GM12878 (cell line): ENCODE results near the gene ACER3. TPM values are rescaled to one million over a fixed set of nuclear protein-coding genes. Genes with fewer than 3 reads are reported as not detected.

ENCODE experiments used
- ATAC-seq: fragments of 200-7000 bp; cut with Tn5 transposase; 3 replicates; pipeline ENCODE4 v1.9.1; 2020; ENCODE audit warnings: mild to moderate bottlenecking, moderate library complexity
- BruUV-seq: library from RNA; stranded (reverse); fragments of 400-500 nt; replicated peaks from 2 replicates; lab custom pipeline; 2021; lab: Mats Ljungman, UMichigan
- CTCF ChIA-PET: fragments of 300-600 bp; sonication (Branson Sonifier 250); formaldehyde crosslinking; extraction: SDS; loops from one replicate; lab custom pipeline; 2021; ENCODE audit warnings: inconsistent platforms; lab: Yijun Ruan, JAX
- POLR2A ChIA-PET: fragments of 350-600 bp; formaldehyde crosslinking; extraction: SDS; loops from one replicate; lab custom pipeline; 2021; ENCODE audit warnings: inconsistent platforms; lab: Charles Lee
- RAD21 ChIA-PET: fragments of 300-600 bp; sonication (Branson Sonifier 250); formaldehyde crosslinking; loops from one replicate; lab custom pipeline; 2023; ENCODE audit warnings: antibody characterized with exemption; ENCODE audit not compliant: unreplicated experiment; lab: Charles Lee
- SMC1A ChIA-PET: fragments of 300-600 bp; sonication (Branson Sonifier 250); formaldehyde crosslinking; loops from one replicate; lab custom pipeline; 2023; ENCODE audit not compliant: unreplicated experiment, uncharacterized antibody; lab: Charles Lee
- DNase-seq: peaks from one replicate; pipeline ENCODE4 v3.0.0-alpha.2; 2011; ENCODE audit warnings: low read depth, low spot score
- FAIRE-seq: peaks from 3 replicates; lab custom pipeline; 2011; peaks lifted over from hg19 to GRCh38; lab: Jason Lieb, UNC
- H2AFZ ChIP-seq: 2 replicates; pipeline ENCODE4 v1.6.0; 2011; ENCODE audit warnings: low read depth, low read length, control low read depth; ENCODE audit not compliant: control insufficient read depth
- H3K27ac ChIP-seq: 2 replicates; pipeline ENCODE4 v1.5.1; 2011; ENCODE audit warnings: control low read depth; ENCODE audit not compliant: control insufficient read depth, insufficient read depth
- H3K27me3 ChIP-seq, 2 experiments: replicated peaks in 1 of 2; 2 replicates each; pipeline versions ENCODE4 v1.6.0 to v1.6.1; 2011; ENCODE audit warnings: low read length in 1 of 2; ENCODE audit not compliant: control insufficient read depth in 2 of 2, insufficient read depth in 2 of 2
- H3K36me3 ChIP-seq, 2 experiments: 2 replicates each; pipeline ENCODE4 v1.5.1; 2011; ENCODE audit warnings: low read length in 1 of 2; ENCODE audit not compliant: control insufficient read depth in 2 of 2, insufficient read depth in 2 of 2
- H3K4me1 ChIP-seq: 2 replicates; pipeline ENCODE4 v1.6.1; 2011; ENCODE audit warnings: mild to moderate bottlenecking, low read length, moderate library complexity, mixed read lengths; ENCODE audit not compliant: control insufficient read depth, insufficient read depth
- H3K4me2 ChIP-seq: 2 replicates; pipeline ENCODE4 v1.6.0; 2011; ENCODE audit warnings: control low read depth; ENCODE audit not compliant: control insufficient read depth, insufficient read depth
- H3K4me3 ChIP-seq: fragments of 200-600 bp; sonication (generic); 2 replicates; pipeline ENCODE4 v1.5.1; 2016
- H3K79me2 ChIP-seq: 2 replicates; pipeline ENCODE4 v1.6.0; 2011; ENCODE audit warnings: low read length; ENCODE audit not compliant: control insufficient read depth, insufficient read depth
- H3K9ac ChIP-seq: 2 replicates; pipeline ENCODE4 v1.8.0; 2011; ENCODE audit warnings: low read length, control low read depth, mixed read lengths; ENCODE audit not compliant: control insufficient read depth, insufficient read depth
- H3K9me3 ChIP-seq: replicated peaks from 3 replicates; pipeline ENCODE4 v1.5.1; 2011; ENCODE audit warnings: mild to moderate bottlenecking, low read length; ENCODE audit not compliant: control insufficient read depth, insufficient read depth
- H4K20me1 ChIP-seq: 2 replicates; pipeline ENCODE4 v1.6.0; 2011; ENCODE audit not compliant: control insufficient read depth, insufficient read depth
- CBX3 ChIP-seq: fragments of 200-600 bp; sonication (generic); IDR thresholded peaks from 2 replicates; pipeline ENCODE4 v1.6.1; 2016; ENCODE audit warnings: low read depth, borderline replicate concordance
- HCFC1 ChIP-seq: fragments of 150-350 bp; IDR thresholded peaks from 2 replicates; pipeline ENCODE4 v1.6.1; 2014; ENCODE audit warnings: low read length
- JUND ChIP-seq: IDR thresholded peaks from 2 replicates; pipeline ENCODE4 v1.6.1; 2012; ENCODE audit warnings: low read depth, mild to moderate bottlenecking, low read length, improper control_type of control experiment, moderate library complexity
- NRF1 ChIP-seq: conservative IDR thresholded peaks from 2 replicates; pipeline ENCODE4 v1.6.1; 2011; ENCODE audit warnings: mild to moderate bottlenecking, low read depth, low read length, improper control_type of control experiment
- RAD21 ChIP-seq: IDR thresholded peaks from 2 replicates; pipeline ENCODE4 v1.6.1; 2011; ENCODE audit warnings: mild to moderate bottlenecking, low read depth, low read length, moderate library complexity; ENCODE audit not compliant: insufficient read depth
- SMC3 ChIP-seq: IDR thresholded peaks from 2 replicates; pipeline ENCODE4 v1.6.1; 2011; ENCODE audit warnings: low read length, improper control_type of control experiment, borderline replicate concordance
- SRF ChIP-seq, 2 experiments: IDR thresholded peaks; 2 replicates each; pipeline ENCODE4 v1.6.1; 2011; ENCODE audit warnings: low read depth in 2 of 2, low read length in 2 of 2, mild to moderate bottlenecking in 1 of 2, moderate library complexity in 1 of 2
- YBX1 ChIP-seq: fragments of 450-650 bp; IDR thresholded peaks from 2 replicates; pipeline ENCODE4 v1.6.1; 2016; ENCODE audit warnings: antibody characterized with exemption
- ZNF384 ChIP-seq: IDR thresholded peaks from 2 replicates; pipeline ENCODE4 v1.6.1; 2012; ENCODE audit warnings: low read depth, mild to moderate bottlenecking, low read length, improper control_type of control experiment, borderline replicate concordance
- WGBS: methylation state at CpG from one replicate; pipeline ENCODE4 v1.1.6; 2016; ENCODE audit warnings: low lambda C conversion rate; ENCODE audit not compliant: insufficient replicate concordance, insufficient coverage; ENCODE audit errors: missing lambda C conversion rate; 5-methylcytosine and 5-hydroxymethylcytosine counted together
- in situ Hi-C: fragments of 300-500 bp; cut with MboI; formaldehyde crosslinking; loops from 9 replicates; pipeline ENCODE4 v1.14.3; 2018; ENCODE audit warnings: mixed read lengths
- intact Hi-C: fragments of 100-400 bp; cut with micrococcal nuclease; formaldehyde crosslinking; loops from one replicate; pipeline ENCODE4 v1.14.2; 2022; ENCODE audit not compliant: unreplicated experiment
- polyA plus RNA-seq, 11 experiments: library from polyadenylated mRNA; depleted of rRNA in 4 of 11; unstranded in 6 of 11; stranded (reverse) in 5 of 11; fragments of >200 nt; fragmentation: Nextera tagmentation in 4 of 11; fragmentation: Illumina TruSeq in 1 of 11; extraction: Ambion mirVana in 4 of 11; extraction: Trizol in 1 of 11; gene quantifications; 1 replicate in 1 of 11; 2 replicates in 10 of 11; pipeline versions ENCODE4 v1.2.1 to v1.2.3, GENCODE V29; 2011 to 2016; ENCODE audit warnings: inconsistent platforms in 2 of 11, missing spikeins in 2 of 11, low read depth in 1 of 11
- total RNA-seq, 4 experiments: library from RNA; depleted of rRNA in 3 of 4; stranded (reverse); fragments of >200 nt in 3 of 4; fragmentation: Illumina TruSeq in 1 of 4; extraction: Trizol in 1 of 4; gene quantifications; 2 replicates each; pipeline versions ENCODE4 v1.2.1 to v1.2.3, GENCODE V29; 2013 to 2021
- TF ChIP-seq, protein P1 (sequence below): fragments of 450-650 bp; IDR thresholded peaks from 2 replicates; pipeline ENCODE4 v1.6.1; 2016; ENCODE audit warnings: mild to moderate bottlenecking
- TF ChIP-seq, protein P2 (sequence below), 3 experiments: IDR thresholded peaks in 2 of 3; conservative IDR thresholded peaks in 1 of 3; 2 replicates each; pipeline ENCODE4 v1.5.1; 2011; ENCODE audit warnings: low read depth in 3 of 3, low read length in 3 of 3, mild to moderate bottlenecking in 3 of 3, control low read depth in 2 of 3, moderate library complexity in 2 of 3, inconsistent platforms in 1 of 3, mixed read lengths in 1 of 3; ENCODE audit not compliant: control insufficient read depth in 2 of 3, insufficient read depth in 1 of 3; ENCODE audit errors: extremely low read depth in 1 of 3

ACER3 gene
- total and polyA plus RNA-seq, 10 of the 15 experiments (the other 5 are each of a cell fraction or from before 2014, with no cell fraction given) = 2.8 to 17.4 (median 10.3) TPM

- no peaks in the 10 kb centered on the region for H4K20me1 ChIP-seq
- no peaks in the 10 kb centered on the region for H3K79me2 ChIP-seq
- no TSS peak for BruUV-seq
- ChIA-PET RAD21 (interaction anchor here (0.9 to 1.3 kb wide), 2 partner anchors 67 to 105 kb away, joined by 3 to 6 read pairs; no protein-coding TSS in a partner anchor), POLR2A (no interaction called here), SMC1A (interaction anchor here (0.6 to 2.6 kb wide), 5 partner anchors 12 to 1099 kb away, joined by 3 to 11 read pairs (median 4); no protein-coding TSS in a partner anchor), CTCF (interaction anchor here (0.5 to 3.1 kb wide), 7 partner anchors 10 to 566 kb away, joined by 3 to 19 read pairs (median 4); partner anchors contain the start of gene B3GNT6)
- H3K27me3 ChIP-seq = no peaks in the 10 kb centered on the region
- no peak overlapping the region for H3K27ac ChIP-seq
- DNase-seq (no peak), FAIRE-seq (no peak), ATAC-seq (0 out of 3 replicates have a peak, but pooled peaks have one; percentile 31)
- TF ChIP-seq SRF (IDR thresholded peaks at IDR 0.05; ENCODE audit: low read depth in 2 of 2, low read length in 2 of 2) = no peak
- peak; percentile 25; the same call in 1 of the 2 replicates for TF ChIP-seq ZNF384
- intact Hi-C loops = no loop called here
- no peaks in the 10 kb centered on the region for H3K36me3 ChIP-seq
- H2AFZ ChIP-seq = no peak overlapping the region
- in situ Hi-C loops = no loop called here
- H3K9me3 ChIP-seq = no peaks in the 10 kb centered on the region
- H3K4me3 ChIP-seq = no peak overlapping the region
- H3K4me1 ChIP-seq = no peaks in the 10 kb centered on the region
- H3K4me2 ChIP-seq = no peak overlapping the region
- no peak overlapping the region for H3K9ac ChIP-seq
Measured at GRCh38 chr11:77024745-77025144, 164.0 kb downstream of the ACER3 start.

GRCh38 chr11:77026221-77026620, 165.5 kb downstream of the ACER3 start:
- H3K9ac ChIP-seq = no peak overlapping the region
- no peaks in the 10 kb centered on the region; a peak in 1 of 4 replicates for H3K27me3 ChIP-seq
- no peaks in the 10 kb centered on the region for H3K36me3 ChIP-seq
- ChIA-PET SMC1A (no interaction called here), RAD21 (interaction anchor here (1.4 to 1.7 kb wide), 2 partner anchors 65 to 106 kb away, joined by 3 to 5 read pairs; no protein-coding TSS in a partner anchor), CTCF (interaction anchor here (1.5 to 3.1 kb wide), 2 partner anchors 37 to 106 kb away, joined by 6 to 12 read pairs; no protein-coding TSS in a partner anchor), POLR2A (no interaction called here)
- H3K4me2 ChIP-seq = no peak overlapping the region
- 97% methylated on average over 3 of the region's 3 CpGs for WGBS
- H3K79me2 ChIP-seq = no peaks in the 10 kb centered on the region
- DNase-seq (no peak), ATAC-seq (no peak), FAIRE-seq (no peak)
- no peaks in the 10 kb centered on the region for H3K4me1 ChIP-seq
- H3K9me3 ChIP-seq = no peaks in the 10 kb centered on the region
- H3K27ac ChIP-seq = no peak overlapping the region
- BruUV-seq = no TSS peak
- in situ Hi-C loops (no loop called here), intact Hi-C loops (no loop called here)
- no peak overlapping the region for H3K4me3 ChIP-seq
- H2AFZ ChIP-seq = no peak overlapping the region
- H4K20me1 ChIP-seq = no peaks in the 10 kb centered on the region
- TF ChIP-seq CBX3 (no peak), RAD21 (no peak), YBX1 (no peak), JUND (no peak), HCFC1 (no peak), NRF1 (no peak), SMC3 (no peak)
- TF ChIP-seq, protein P1, sequence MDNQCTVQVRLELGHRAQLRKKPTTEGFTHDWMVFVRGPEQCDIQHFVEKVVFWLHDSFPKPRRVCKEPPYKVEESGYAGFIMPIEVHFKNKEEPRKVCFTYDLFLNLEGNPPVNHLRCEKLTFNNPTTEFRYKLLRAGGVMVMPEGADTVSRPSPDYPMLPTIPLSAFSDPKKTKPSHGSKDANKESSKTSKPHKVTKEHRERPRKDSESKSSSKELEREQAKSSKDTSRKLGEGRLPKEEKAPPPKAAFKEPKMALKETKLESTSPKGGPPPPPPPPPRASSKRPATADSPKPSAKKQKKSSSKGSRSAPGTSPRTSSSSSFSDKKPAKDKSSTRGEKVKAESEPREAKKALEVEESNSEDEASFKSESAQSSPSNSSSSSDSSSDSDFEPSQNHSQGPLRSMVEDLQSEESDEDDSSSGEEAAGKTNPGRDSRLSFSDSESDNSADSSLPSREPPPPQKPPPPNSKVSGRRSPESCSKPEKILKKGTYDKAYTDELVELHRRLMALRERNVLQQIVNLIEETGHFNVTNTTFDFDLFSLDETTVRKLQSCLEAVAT = no peak
- TF ChIP-seq, protein P2, sequence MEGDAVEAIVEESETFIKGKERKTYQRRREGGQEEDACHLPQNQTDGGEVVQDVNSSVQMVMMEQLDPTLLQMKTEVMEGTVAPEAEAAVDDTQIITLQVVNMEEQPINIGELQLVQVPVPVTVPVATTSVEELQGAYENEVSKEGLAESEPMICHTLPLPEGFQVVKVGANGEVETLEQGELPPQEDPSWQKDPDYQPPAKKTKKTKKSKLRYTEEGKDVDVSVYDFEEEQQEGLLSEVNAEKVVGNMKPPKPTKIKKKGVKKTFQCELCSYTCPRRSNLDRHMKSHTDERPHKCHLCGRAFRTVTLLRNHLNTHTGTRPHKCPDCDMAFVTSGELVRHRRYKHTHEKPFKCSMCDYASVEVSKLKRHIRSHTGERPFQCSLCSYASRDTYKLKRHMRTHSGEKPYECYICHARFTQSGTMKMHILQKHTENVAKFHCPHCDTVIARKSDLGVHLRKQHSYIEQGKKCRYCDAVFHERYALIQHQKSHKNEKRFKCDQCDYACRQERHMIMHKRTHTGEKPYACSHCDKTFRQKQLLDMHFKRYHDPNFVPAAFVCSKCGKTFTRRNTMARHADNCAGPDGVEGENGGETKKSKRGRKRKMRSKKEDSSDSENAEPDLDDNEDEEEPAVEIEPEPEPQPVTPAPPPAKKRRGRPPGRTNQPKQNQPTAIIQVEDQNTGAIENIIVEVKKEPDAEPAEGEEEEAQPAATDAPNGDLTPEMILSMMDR (IDR thresholded peaks at IDR 0.05 in 2 of 3, conservative IDR thresholded peaks at IDR 0.05 in 1 of 3; ENCODE audit: control insufficient read depth in 2 of 3, extremely low read depth in 1 of 3, insufficient read depth in 1 of 3, low read depth in 3 of 3, low read length in 3 of 3) = no peak
